Measurements from ENCODE around the gene HNRNPL. TPM values are rescaled to one million over a fixed set of nuclear protein-coding genes. Genes with fewer than 3 reads are reported as not detected.

HNRNPL gene
- polyA plus RNA-seq, 4 donors: 362 to 527 (median 473) TPM

DNA sequence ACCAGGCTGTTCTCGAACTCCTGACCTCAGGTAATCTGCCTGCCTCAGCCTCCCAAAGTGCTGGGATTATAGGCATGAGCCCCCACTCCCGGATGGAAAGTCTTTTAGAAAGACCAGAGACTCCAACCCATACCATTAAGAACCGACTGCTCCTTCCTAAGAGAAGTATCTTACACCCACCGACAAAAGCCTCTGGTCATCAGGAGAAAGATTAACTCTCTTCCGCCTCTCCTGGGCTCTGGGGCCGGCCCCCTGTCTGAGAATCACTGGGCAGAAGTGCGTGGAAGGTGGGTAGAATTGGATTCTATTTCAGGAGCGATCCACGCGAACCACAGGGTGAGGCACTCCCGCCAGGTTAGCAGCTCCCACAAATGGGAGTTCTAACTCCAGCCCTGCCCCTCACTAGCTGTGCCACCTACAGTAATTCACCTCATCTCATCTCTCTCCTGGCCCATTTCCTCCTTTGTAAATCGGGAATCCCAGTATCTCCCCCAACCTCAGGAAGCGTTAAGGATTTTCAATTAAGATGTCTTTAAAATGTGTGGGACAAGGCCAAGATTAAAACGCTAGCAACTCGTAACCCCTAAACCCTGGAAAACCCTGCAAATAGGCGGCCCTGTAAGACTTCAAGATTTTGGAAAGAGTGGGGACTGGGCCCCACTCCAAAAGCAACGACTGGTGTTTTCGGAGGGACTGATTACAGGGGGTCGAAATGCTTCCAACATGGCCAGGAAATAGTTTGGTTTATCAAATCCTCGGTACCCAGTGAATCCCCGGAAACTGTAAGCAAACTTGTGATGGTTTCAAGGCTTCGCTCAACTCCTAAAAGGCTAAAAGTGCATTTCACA is 1.3 kb downstream of the HNRNPL start:
- DNase-seq (ENCODE audit: low read depth in 4 of 4, low spot score in 3 of 4): no peak

DNA sequence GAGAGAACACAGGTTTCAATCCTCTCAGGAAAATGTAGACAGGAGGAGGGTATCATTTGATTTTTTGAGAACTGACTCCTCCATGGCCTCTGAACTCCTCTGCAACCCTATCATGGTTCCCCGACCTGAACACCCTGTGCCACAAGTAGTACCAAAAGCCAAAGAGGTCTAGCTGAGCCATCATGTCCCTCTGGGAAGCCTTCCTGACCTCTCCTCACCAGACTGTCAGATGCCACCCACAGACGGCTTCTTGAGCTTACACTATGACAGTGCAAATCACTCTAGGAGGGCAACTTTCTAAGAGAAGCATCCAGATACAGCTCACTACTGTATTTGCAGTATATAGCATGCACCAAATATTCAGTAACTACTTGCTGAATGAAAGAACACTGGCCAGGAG is 3.7 kb downstream of the HNRNPL start:
- DNase-seq (ENCODE audit: low read depth in 4 of 4, low spot score in 3 of 4): no peak

DNA sequence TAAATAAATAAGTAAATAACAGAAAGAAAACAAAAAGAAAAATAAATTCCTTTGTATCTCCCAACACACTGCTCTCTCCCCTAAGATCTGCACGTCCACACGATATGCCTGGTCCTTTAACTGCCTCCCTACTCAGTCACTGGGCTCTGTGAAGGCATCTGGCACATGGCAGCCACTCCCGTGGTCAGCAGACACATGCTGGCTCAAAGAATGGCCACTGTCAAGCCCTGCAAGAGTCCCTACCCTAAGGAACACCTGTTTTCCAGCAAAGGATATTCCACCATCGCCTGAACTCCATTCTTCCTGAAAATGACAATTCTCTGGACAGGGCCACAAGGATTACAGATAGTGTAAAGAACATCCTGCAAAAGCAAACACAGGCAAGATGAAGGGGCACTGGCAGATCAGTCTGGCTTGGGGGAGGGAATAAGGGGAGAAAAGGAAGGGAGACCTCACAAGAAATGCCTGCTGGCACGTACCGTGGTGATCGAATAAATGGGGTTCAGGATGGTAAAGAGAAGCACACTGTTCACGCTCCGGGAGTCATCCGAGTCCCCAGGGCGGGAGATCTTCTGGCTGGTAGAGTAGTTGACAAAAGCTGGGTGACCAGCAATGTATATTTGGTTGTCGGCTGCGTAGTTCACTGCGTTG is 4.3 kb downstream of the HNRNPL start:
- DNase-seq (ENCODE audit: low read depth in 4 of 4, low spot score in 3 of 4): no peak

DNA sequence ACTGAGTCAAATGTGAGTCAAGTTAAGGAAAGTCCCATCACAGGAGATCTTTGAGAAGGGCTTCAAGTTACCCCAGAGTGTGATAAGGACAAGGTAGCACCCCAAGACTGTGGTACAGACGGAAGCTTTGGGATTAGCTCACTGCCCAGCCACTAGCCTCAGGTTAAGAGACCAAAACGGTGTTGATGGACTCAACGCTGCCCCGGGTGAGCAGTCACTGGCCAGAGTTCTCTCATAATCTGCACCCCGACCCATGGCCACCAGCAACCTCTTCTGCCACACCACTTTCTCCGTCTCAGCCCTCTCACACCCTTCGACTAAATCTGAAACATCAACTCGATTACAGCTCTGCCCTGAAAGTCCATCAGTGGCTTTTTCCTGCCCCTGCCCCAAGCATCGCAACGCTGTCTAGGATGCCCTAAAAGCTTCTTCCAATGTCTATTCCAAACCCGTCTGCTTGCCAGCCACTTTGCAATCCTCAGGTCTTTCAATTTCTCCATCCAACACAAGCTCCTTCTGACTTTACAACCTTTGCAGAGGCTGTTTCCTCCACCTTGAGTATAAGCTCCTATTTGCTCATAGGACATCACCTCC is 5.6 kb downstream of the HNRNPL start:
- DNase-seq (ENCODE audit: low read depth in 4 of 4, low spot score in 3 of 4): no peak

DNA sequence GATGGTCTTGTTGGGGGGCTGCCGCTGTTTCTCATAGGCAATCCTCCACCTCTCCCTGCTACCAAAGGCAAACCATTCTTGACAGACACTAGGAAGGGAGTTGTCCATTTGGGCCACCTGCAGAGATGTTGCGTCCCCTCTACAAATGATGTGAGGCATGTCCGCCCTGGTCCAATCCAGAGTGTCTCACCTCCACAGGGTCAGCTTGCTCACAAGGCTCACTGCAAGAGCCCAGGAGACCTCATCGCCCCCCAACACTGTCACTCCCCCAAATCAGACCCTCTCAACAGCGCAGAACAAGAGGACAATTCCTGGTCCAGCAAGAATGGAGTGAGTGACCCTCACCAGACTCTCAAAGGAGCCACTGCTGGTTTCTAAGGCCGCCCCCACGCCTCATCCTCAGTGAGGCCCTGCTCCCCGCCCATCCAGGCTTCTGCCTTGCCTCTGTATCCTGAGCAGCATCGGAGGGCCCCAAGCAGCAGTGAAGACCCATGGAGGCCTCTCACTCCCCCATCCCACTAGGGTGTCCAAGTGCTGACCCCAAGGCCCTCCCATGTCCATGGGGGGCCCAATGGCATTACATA is 6.5 kb downstream of the HNRNPL start:
- DNase-seq (ENCODE audit: low read depth in 4 of 4, low spot score in 3 of 4): no peak

DNA sequence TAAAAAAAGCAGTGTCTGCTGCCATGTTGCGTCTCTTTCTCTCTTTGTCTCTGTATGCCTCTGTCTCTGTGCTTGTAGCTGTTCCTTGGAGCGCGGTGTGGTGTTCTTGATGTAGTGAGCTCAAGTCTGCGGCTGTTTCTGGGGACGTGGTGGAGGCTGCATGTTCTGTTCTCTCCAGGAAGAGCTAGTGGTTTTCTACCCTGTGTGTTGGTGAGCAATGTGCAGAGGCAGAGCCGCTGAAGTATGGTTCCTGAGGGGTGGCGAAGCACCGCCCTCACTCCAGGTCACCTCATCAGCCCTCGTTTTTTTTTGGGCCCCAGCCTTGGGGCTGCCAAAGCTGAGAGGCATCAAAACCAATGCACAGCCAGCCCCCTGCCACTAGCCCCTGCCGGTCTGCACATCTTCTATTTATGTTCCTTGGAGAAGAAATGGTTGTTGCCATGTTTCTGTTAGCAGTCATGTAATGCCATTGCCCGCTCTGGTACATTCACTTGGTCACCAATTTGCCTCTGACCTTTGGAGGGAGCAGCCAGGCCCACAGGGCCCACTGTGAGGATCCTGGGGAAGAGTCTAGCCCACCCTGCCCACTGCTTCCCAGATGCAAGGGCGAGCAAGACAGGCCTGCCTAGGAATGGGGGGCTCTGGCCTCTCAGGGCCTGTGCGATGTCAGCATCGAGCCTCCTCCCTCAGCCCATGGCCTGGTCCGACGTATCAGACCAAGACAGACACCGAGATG is 7.2 kb downstream of the HNRNPL start:
- no peak for DNase-seq (ENCODE audit: low read depth in 4 of 4, low spot score in 3 of 4)

DNA sequence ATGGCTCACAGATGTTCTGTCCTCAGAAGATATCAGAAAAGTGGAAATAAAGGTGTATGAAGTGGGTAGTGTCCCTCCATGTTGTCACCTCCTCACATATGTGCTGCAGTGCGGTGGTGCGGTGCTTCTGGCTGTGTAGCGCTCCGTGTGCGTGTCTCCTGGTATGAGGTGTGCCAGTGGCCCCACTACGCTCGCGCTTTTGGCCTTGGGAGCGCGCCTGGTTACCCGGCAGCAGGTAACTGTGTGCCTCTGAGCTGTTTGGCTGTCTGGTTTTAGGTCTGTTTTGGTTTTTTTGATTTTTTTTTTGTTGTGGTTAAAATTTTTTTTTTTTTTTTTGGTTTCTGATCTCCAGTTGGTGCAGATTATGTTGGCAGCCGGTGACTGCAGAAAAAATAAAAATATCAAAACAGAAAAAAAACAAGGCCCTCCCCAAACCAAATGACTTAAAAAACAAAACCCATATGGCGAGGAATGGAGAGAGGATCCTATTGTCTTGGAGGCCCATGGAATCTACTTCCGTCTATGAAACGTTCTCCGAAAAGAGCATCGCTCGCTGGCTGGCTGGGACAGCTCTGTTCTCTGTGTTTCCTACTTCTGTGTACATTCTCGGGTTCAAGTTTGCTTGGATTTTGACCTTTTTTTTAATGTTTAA is 7.9 kb downstream of the HNRNPL start:
- no peak for DNase-seq (ENCODE audit: low read depth in 4 of 4, low spot score in 3 of 4)

DNA sequence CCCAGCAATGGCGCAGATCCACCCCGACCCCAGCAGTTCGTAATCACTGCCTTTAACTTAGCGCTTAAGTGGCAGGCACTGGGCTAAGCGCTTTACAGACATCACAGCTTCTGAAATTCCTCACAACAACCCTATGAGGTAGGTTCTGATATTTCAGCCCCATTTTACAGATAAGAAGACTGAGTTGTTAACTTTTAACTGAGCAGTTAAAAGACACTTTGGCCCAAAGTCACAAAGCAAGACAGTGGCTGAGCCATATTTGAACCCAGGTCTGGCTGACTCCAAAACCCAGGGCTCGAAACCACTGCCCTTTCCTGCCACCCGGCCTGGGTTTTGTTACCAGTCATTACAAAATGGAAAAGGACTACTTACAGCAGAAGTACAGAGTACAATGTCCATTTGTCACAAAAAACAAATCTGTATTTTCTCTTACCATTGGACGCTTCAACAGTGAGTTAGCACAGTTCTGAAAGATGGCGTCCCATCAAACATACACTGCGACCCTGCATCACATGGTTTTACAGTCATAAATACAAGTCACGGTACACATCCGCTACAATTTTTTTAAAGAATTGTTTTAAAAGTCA is 8.5 kb downstream of the HNRNPL start:
- DNase-seq (ENCODE audit: low read depth in 4 of 4, low spot score in 3 of 4): no peak

DNA sequence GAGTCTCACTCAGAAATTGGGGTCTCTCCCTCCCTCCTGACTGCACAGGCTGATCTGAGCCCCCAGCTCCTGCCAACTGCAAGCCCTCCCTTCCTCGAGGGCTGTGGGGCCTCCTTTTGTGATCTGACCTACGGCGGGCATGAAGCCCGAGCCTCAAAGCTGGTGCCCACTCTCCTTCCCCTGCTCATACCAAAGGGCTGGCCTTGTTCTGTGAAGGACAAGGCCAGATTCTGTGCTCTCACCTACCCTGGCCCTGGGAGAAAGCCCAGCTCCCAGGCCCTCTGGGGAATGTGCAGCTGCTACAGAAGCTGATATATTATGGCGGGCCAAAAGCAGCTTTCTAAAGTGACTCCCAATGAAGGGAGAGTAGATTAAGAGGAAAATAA is 9.2 kb downstream of the HNRNPL start:
- no peak for DNase-seq (ENCODE audit: low read depth in 4 of 4, low spot score in 3 of 4)

DNA sequence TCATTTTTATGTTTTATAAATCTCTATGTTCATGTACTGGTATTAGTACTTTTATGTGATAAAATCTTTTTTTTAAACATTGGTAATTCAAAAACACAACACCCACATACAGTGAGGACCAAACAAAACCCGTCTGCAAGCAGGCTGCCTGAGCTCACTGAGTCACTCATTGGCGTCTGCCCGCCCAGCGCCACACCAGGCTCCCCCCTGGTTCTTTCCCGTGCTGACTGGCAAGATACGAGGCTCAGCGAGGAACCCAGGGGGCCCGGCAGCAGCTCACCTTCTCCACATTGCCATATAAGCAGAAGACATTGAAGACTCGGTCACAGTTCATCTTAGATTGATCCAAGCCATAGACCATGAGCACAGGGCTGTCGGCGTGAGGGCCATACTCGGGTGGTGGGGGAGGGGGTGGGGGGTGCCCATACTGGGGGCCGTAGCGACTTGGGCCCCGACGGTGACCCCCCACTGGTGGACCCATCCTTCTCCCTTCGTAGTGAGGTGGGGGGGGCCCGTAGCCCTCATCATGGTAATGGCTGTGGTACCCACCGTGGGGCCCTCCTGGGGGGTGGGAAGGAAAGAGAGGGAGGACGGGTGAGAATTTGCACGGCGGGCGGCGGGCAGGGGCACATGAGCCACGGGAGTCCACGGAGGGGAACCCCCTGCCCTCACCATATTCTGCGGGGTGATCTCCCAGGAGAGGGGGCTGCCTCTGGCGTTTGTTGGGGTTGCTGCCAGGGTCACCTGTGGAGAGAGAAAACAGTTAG is 9.8 kb downstream of the HNRNPL start:
- DNase-seq (ENCODE audit: low read depth in 4 of 4, low spot score in 3 of 4): no peak

DNA sequence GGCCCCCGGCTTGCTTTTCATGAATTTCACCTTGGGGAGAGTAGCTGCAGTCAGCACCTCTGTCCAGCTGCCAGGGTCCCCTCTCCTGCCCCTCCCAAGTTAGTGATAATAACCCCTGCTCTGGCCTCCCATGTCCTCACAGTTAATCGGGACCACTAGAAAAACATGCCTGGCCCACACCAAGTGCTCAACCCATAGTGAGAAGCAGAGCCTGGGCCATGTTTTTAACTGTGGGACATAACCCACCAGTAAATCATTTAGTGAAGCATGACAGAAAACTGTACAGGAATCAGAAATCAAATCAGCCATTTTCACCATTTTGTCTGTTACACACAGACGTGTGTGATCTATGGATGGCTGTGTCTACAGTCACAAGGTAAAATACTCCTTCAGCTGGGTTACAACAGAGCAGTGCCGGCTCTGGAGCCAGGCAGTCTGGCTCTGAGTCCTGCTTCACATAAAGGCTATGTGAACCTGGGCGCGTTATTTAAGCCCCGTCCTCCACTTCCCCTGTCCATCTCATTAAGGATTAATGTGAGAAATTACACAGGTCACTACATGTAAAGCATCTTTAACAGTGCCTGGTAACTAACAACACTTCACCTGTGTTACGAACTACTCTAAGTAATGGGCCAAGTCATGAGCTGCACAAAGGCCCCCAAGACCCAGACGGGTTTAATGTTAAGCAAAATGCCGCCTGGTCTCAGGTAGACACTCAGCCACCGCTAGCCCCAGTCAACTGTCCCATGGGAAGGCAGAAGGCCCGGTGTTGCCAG is 10.6 kb downstream of the HNRNPL start:
- no peak for DNase-seq (ENCODE audit: low read depth in 4 of 4, low spot score in 3 of 4)

DNA sequence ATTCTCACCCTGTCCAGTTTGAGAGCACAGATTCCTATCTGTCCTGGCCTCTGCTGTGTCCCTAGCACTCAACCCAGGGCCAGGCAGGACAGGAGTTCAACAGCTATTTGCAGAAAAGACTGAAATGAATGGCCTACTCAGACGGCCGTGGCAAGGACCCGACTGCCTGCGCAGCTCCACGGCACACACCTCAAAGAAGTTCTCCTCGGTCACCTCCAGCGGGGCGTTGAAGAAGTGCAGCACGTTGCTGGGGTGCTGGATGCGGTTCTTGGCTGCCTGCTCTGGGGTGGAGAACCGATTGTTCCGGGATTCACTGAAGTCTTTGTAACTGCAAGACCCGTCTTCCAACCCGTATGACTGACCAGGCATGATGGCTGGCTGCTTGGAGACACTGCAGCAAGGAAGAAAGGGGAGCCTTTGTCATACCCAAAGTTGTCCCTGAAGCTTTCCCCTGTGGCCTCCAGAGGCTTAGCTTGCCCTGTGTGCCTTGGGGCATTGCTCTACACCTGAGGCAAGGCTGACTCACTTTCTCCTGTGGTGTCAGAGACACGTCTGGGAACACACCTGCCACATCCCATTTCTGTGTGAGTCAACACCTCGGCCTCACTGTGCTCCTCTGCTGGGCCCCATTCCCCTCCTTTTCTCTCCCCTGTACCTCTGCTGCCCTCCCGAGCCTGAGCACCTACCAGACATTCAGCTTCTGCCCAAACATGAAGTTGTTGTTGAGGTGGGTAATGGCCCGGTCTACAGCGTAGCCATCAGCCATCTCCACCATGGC is 11.4 kb downstream of the HNRNPL start:
- DNase-seq (ENCODE audit: low read depth in 4 of 4, low spot score in 3 of 4): no peak

DNA sequence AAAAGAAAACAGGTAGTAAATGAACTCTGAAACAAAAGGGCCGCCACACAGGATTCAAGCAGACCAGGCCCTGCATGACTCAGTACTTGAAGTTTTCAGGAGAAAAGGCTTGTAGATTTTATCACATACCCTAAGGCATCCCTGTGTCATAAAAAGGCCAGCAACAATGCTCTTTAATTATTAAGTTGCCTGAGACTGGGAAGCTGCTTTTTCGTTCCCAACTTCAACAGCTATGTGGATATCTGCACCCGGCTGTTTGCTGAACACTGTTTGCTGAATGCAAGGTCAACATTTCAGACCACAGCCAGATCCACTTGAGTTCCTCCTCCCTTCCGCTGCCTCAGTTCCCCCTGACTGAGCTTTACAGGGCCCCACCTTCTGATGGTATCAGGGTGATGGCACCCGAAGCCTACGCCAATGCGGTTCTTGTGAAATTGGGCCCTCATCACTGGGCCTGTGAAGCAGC is 12.1 kb downstream of the HNRNPL start:
- no peak for DNase-seq (ENCODE audit: low read depth in 4 of 4, low spot score in 3 of 4)

DNA sequence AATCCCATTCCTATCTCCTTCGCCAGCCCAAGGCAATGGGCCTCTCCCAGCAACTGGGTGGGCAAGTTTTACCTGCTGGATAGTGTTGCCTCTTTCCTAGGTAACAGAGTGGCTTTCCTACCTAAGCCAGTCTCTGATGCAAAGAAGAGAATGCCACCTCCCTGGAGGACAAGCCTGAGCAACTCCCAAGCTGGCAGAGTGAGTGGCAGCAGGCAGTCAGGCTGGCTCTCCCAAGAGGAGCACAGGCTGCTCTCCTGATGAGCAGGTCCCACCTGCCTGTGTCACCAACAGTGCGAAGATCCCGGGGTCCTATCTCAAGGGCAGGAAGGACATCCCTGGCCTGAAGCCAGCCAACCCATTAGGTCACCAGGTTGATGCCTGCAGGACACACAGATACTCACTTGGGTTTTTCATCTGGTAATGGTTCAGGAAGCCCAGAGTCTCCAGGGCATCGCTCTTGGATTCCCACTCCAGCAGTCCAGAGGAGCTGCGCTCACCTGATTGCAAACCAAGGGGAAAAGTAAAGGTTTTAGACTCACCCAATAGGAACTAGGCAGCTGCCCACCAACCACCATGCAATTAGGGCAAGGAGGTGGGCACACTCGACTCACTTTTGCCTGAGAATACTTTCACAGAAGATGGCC is 12.7 kb downstream of the HNRNPL start:
- no peak for DNase-seq (ENCODE audit: low read depth in 4 of 4, low spot score in 3 of 4)

DNA sequence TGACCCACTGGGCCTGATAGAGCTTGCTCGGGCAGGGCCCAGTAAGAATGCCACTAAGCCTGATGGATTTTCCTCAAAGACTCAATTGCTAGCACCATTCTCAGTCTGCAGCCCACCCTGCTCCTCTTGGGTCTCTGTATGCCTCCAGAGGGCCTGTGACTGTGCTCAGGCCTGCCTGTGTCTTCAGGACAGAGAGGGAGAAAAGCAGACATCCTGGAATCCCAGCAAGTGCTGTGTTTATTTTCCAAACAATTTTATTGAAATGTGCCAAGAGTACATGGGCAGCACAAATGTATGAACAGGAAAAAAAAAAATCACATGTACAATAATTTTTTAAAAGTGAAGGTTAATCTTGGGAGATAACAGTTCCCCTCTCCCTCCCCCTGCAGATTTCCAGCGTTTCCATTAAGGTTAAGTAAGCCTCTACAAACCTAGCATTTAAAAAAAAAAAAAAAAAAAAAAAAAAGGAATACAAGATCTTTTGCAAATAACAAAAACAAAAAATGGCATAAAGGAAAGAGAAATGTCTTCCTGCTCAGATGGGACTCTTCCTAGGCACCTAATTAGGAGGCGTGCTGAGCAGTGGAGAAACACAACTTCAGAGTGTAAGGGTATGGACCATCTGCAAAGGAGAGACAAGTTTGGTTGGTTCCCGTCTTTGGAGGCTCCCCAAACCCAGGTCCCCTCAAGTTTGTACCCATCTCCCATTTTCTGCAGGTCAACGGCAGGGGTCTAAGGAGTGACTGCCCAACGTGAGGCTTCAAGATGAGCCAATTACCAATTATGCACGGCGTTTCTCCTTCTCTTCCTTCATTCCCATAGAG is 13.4 kb downstream of the HNRNPL start:
- DNase-seq (ENCODE audit: low read depth in 4 of 4, low spot score in 3 of 4): no peak

DNA sequence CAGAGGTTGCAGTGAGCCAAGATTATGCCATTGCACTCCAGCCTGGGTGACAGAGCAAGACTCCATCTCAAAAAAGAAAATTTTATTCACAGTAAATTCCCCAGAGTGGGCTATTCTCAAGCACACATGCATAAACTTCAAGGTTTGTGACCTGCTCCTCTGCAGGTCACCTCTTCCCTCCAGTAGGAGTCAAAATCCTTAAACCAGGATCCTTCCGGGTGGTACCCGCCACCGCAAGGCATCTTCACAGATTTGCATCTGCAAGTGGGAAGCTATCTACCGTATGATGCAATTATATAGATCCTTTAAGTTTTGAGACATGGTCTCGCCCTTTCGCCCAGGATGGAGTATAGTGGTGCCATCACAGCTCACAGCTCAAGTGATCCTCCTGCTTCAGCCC is 15.2 kb downstream of the HNRNPL start:
- no peak for DNase-seq (ENCODE audit: low read depth in 4 of 4, low spot score in 3 of 4)
